ENCODE results near the gene XPO1.
"Not testable (repeated sequence)": the region's sequence is repeated elsewhere in the genome, so short reads cannot be mapped to it uniquely, and the experiment has no call there.

Gene XPO1, protein sequence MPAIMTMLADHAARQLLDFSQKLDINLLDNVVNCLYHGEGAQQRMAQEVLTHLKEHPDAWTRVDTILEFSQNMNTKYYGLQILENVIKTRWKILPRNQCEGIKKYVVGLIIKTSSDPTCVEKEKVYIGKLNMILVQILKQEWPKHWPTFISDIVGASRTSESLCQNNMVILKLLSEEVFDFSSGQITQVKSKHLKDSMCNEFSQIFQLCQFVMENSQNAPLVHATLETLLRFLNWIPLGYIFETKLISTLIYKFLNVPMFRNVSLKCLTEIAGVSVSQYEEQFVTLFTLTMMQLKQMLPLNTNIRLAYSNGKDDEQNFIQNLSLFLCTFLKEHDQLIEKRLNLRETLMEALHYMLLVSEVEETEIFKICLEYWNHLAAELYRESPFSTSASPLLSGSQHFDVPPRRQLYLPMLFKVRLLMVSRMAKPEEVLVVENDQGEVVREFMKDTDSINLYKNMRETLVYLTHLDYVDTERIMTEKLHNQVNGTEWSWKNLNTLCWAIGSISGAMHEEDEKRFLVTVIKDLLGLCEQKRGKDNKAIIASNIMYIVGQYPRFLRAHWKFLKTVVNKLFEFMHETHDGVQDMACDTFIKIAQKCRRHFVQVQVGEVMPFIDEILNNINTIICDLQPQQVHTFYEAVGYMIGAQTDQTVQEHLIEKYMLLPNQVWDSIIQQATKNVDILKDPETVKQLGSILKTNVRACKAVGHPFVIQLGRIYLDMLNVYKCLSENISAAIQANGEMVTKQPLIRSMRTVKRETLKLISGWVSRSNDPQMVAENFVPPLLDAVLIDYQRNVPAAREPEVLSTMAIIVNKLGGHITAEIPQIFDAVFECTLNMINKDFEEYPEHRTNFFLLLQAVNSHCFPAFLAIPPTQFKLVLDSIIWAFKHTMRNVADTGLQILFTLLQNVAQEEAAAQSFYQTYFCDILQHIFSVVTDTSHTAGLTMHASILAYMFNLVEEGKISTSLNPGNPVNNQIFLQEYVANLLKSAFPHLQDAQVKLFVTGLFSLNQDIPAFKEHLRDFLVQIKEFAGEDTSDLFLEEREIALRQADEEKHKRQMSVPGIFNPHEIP (N-terminal part only)

DNA sequence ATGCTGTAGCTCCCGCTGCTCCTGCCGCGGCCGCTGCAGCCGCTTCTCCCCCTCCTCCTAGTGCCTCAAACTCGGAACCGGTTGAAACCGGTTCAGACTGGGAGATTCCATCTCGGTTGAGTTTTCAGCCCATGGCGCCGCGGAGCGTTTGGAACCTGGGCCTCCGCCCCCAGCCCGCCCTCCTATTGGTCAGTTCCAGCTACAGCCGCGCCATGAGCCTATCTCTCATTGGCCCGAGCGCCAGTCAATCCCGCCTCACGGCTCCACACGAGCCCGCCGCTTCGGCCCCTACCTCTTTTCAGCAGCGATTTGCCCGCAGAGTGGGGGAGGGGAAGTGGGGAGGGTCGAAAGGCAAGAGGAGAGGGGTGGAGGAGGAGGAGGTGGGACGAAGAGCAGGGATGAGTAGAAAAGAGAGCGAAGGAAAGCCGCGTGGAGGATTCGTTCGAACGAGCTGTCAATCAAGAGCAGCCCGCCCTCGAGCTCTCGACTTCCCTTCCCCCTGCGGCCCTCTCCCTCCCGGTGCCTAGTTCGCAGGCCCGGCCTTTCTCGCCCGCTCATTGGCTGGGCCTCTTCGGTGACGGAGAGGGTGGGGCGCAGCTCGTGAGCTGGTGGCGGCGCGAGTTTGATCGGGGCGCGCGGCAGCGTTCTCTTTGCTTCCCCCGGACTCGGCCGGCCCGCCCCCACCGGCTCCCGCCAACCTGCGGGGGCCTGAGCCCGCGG, at the start of gene XPO1:
Gene XPO1, minus strand, starts transcription at position 157 of the 720 bp plus-strand sequence. CDS start 4,459 bp downstream, outside the sequence.
- DNase-seq: peak; percentile 100

DNA sequence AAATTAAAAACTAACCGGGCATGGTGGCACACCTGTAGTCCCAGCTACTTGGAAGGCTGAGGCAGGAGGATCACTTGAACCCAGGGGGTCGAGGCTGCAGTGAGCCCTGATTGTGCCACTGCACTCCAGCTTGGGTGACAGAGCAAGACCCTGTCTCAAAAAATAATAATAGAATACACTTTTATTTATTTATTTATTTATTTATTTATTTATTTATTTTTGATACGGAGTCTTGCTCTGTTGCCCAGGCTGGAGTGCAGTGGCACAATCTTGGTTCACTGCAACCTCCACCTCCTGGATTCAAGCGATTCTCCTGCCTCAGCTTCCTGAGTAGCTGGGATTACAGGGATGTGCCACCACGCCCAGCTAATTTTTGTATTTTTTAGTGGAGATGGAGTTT, 48.8 kb upstream of the XPO1 start:
- not testable (repeated sequence) for DNase-seq

DNA sequence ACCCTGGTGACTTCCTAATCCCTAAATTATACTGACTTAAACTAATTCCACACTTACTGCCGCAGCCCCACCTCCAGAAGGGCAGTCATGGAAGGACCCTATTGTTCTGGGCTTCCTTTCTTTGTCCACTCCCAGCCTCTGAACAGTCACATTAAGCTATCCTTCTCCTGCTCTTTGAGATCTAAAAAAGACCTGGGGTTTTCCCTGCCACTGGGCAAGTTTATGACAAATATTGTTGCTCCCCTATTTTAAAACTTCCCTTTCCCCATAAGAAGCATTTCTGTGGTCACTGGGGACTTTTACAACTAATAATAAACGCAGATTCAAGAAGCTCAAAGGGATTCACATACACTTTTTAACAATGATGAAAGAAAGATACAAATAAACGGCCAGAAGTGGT, 47.2 kb upstream of the XPO1 start:
- no peak for DNase-seq

DNA sequence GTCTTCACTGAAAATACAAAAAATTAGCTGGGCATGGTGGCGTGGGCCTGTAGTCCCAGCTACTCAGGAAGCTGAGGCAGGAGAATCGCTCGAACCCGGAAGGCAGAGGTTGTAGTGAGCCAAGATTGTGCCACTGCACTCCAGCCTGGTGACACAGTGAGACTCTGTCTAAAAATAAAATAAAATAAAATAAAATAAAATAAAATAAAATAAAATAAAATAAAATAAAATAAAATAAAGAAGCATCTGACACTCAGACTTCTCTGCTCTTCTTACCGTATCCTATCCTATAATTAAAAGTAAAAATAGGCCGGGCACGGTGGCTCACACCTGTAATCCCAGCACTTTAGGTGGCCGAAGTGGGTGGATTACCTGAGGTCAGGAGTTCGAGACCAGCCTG, 46.2 kb upstream of the XPO1 start:
- DNase-seq: not testable (repeated sequence)

DNA sequence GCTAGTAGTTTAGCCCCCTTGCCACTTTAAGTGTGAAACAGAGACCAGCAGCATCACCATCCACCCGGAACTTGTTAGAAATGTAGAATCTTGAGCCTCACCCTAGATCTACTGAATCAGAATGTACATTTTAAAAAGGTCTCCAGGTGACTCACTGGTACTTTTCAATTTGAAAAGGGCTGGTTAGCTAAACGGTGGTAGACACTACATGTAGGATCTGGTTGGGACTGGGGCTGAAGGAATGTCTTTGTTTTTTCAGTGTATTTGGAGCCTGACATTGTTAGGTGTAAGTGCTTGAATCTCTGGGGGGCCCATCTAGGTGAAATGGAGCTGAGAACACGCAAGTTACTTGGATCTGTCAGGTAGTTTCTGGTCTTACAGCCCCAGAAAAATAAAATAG, 44.0 kb upstream of the XPO1 start:
- no peak for DNase-seq

DNA sequence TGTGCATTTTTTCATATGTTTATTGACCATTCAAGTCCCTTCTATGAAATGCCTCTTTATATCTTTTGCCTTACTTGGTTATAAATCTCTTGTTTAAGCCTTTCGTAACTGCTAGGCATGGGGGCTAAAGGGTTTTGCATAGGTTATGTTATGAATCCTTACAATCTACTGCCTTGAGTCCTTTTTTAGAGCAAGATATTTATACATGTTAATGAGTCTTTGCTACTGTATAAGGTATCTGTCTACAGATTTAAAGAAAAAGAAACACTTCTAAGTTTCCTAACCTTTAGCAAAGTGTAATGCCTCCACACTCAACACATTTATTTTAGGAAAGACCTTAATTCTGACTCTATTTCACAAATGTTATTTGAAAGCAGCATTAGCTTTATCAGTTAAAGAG, 43.6 kb upstream of the XPO1 start:
- DNase-seq: no peak

DNA sequence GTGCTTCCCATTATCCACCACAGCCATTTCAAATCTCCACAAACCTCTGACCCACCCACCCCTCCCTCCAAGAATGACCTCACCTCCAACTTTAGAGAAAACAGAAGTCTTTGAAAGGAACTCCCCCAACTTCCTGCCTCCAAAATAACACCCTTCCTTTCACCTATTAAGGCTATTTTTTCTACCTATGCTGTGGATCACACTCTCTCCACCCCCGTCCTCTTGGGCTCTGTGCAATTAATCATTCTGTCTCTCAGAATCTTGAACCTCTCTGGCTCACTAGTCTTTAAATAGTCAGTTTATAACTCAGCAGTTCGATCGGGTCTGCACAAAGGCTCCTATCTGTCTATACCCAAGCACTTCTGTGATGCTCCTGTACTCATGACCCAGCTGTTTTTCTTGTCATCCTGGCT, 37.3 kb upstream of the XPO1 start:
- no peak for DNase-seq

DNA sequence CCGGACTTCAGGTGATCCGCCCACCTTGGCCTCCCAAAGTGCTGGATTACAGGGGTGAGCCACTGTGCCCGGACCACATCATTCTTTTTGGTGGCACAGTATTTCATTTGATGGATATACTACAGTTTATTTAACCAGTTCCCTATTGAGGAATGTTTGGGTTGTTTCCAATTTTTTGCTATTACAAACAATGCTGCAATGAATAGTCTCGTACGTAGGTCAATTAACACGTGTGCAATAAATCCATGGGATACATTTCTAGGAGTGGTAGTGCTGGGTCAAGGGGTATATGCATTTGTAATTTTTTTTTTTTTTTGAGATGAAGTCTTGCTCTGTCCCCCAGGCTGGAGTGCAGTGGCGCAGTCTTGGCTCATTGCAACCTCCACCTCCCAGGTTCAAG, 28.4 kb upstream of the XPO1 start:
- no peak for DNase-seq

DNA sequence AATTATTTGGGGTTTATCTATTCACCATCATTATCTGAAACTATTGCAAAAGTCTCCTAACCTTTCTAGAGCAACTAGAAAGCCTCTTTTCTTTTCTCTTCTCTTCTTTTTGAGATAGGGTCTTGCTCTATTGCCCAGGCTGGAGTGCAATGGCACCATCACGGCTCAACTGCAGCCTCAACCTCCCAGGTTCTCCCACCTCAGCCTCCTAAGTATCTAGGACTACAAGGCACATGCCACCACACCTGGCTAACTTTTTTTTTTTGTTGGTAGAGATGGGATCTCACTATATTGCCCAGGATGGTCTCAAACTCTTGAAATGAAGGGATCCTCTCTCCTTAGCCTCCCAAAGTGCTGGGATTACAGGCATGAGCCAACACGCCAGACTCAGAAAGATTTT, 24.5 kb upstream of the XPO1 start:
- no peak for DNase-seq

DNA sequence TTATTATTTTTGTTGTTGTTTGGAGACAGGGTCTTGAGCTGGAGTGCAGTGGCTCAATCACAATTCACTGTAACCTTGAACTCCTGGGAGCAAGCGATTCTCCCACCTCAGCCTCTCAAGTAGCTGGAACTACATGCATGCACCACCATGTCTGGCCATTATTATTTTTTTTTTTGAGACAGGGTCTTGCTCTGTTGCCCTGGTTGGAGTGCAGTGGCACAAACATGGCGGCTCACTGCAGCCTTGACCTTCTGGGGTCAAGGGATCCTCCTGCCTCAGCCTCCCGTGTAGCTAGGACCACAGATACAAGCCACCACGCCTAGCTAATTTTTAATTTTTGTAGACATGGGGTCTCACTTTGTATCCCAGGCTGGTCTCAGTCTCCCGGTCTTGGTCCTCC, 20.0 kb upstream of the XPO1 start:
- no peak for DNase-seq

DNA sequence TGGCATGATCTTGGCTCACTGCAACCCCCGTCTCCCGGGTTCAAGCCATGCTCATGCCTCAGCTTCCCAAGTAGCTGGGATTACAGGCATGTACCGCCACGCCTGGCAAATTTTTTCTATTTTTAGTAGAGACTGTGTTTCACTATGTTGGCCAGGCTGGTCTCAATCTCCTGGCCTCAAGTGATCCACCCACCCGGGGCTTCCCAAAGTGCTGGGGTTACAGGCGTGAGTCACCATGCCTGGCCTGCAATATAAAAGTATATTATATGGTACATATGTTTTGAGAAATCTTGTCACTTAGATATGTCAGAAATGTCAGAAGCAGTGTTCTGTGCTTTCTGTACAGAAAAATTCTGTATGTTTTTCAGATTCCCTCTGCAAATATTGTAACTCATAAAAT, 19.2 kb upstream of the XPO1 start:
- no peak for DNase-seq

DNA sequence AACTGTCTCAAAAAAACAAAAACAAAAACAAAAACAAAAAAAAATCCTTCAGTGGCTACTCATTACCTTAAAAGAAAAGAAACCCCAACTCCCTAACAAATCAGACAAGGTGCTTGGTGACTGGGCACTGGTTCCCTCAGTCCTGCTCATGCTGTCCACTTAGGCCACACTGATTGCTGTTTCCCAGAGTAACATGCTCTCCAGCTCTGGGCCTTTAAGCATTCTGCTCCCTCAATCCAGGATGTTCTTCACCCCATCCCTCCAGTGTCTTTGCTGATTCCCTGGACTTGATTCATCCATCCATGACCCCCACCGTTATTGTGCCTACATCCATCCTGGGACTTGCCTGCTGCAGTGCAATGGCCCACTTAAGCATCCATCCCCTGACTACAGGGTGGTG, 16.4 kb upstream of the XPO1 start:
- no peak for DNase-seq

DNA sequence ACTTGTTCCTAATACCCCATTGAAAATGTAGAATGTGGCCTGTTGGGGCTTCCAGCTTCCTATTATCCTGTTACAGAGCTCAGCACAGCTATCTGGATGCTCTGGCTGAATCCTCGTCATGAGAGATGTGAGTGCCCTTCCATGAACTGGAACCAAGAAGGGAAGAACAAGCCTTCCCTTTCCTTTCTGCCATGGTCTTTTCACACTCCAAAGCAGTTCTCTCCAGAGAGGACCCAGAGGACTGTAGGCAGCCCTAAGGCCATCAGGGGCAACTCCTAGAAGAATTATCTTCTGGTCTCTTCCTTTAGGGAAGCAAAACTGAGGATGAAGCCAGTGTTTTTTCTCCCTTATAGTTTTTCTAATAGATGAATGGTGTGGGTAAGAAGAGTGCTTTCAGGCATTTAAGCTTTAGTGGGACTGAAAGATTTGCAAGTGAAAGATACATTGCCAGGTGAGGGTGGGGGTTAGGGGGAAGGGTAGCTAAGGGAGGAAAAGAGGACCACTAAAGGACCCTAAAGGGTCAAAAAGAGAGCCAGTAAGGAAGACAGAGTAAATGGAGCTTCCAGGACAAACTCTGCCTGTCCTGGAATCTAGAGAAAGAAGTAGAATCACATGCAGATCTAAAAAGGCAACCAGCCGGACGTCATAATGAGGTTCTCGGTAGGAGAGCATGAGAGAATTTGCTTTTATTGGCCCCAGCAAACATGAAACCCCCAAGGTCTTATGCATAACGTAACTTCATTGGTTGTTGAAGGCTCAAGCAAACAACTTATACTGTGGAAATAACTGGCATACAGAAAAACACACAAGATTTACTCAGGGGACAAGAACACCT, 12.4 kb upstream of the XPO1 start:
- DNase-seq: no peak

DNA sequence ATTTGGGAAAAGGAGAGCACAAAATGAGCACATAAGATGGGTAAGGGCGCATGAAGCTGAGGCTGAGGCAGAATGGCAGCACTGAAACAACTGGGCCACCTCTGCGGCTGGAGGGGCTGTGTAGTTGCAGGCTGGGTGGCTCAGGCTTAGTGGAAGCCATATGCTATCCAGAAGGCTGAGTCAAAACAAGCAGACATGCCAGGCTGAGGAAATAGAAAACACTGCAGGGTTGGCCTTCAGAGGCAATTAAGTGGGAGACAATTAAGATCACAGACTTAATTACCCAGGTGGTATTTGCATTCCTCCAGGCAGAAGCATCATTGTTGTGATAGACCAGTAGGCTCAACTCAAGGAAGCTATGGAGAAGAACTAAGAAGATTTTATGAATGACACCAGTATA, 11.4 kb upstream of the XPO1 start:
- no peak for DNase-seq

DNA sequence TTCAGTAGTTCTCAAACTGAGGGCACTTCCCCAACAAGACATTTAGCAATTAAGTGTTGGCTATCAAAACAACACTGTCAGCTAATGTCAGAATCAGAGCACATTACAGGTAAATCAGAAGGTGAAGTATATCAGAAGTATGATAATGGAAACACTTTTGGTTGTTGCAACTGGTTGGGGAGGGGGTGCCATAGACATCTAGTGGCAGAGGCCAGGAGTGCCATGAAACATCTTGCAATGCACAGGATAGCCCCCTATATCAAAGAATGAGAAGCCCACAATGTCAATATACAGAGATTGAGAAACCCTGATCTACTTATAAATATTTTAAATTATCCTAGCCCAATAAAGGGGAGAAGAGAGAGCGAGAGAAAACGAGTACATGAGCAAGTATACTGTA, 4.9 kb upstream of the XPO1 start:
- DNase-seq: no peak

DNA sequence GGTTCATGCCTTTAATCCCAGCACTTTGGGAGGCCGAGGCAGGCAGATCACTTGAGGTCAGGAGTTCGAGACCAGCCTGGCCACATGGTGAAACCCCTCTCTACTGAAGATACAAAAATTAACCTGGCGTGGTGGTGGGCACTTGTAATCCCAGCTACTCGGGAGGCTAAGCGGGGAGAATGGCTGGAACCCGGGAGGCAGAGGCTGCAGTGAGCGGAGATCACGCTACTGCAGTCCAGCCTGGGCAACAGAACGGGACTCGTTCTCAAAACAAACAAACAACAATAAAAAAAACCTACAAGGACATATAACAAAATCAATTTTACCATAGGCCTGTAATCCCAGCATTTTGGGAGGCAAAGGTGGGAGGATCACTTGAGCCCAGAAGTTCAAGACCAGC, 2.0 kb upstream of the XPO1 start:
- DNase-seq: not testable (repeated sequence)

DNA sequence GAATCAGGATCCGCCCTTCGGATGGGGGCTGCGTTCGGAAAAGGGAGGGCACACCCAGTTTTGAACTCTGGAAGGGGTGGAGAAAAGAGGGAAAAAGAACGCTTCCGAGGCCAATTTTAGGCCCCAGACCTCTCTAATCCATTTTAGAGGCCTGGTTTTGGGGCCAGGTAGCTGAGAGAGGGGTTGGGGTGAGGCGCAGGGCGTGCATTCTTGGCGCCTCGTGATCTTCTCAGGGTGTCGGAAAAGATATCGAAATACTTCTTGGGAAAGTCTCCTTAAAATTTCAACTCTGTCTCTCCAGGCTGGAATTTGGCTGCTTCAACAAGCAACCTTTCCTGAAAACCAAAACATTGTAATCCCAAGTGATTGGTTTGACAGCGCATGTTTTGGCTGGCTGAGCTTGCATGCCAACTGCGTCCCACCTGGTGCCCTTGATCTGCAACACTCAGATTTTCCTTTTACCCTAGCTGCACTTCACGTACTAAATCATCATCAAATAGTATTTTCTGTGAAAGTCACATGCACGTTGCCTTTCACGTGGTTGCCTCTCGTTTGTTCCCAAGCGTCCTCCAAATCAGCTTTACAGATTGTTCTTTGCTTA, 864 bp upstream of the XPO1 start:
- DNase-seq: peak; percentile 28

DNA sequence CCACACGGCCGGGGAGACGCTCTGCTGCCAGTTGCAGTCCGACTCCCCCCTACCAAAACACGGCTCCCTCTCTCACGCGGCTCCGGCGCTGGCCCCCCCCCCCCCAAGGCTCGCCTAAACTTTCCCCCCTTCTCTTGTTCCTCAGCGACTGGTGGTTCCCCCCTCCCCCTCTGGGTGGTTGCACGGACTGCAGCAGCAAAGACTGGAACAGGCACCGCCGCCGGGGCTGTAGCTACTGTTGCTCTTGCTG, 281 bp downstream of the XPO1 start:
- no peak for DNase-seq

DNA sequence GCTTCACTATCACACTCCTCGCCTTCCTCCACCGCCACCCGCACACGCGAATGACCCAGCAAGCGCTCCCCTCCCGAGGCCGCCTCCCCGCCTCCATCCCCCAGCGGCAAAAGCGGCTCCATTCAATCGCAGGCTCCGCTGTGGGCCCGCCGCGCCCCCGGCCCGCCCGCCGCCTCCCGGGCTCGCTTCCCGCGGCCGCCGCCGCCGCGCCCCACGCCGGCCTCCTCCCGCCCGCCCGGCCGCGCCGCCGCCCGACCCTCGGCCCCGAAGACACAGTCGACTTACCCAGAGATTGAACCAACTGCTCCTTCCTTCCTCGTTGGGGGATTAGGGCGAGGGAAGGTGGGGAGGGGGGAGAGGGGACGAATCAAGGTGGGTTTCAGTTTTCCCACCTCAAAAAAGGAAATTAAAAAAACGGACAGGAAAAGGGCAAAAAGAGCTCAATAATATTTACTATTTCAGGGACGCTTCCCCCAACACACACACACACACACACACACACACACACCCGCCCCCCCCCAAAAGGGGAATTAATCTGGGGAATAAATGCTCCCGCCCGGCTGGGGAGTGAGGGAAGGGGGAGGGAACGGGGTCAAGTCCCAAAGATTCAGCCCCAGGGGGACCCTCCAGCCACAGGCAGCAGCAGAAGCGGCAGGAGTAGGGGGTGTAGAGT, 743 bp downstream of the XPO1 start:
- no peak for DNase-seq

DNA sequence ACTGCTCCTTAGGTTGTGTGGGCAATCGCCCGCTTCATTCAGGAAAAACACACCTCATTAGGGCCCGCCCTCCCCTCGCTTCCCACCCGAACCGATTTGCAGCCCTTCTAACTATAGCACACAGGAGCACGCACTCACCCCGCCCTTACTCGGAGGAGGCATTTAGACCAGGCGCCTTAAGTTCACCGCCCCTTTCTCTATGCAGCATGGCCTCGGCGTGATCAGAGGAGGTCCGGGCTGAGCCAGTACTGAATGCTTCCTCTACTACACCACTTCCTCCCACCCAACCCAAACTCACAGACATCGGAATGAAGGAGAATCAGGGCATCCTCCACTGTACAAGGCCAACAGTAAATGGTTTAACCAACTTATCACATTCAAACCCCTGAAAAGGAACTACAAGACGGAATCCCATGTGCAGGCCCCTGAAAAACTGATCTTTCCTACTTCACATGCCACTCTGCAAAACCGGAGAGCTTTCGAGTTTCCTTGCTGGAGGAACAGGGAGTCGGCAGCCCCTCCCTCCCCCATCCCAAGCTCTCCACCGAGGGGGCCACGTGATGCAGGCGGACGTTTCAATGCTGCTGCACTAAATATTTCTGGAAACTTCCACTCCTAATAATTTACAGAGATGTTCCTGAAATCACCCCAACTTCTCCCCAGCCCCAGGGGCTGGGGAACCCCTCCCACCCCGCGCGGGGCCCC, 1.4 kb downstream of the XPO1 start:
- peak; percentile 91 for DNase-seq

DNA sequence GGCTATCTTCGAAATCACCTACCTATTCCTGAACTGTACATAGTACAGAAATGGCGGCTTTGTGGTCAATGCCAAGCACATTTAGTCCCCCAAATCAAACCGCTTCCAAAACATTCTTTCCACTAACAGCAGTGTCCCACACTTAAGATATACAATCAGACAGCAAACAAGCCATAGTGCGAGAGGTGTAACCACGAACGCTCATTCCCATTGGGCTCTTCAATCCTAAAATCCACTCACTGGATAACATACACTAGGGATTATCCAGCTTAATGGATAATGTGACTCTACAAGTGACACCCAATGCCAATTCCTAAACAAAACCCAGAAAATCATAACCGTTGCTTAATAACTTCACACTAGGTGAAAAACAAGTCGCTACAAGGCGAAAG, 2.0 kb downstream of the XPO1 start:
- peak; percentile 15 for DNase-seq
